Smooth muscle cell (in vitro differentiated cells): Measurements from ENCODE around the gene DESI1. TPM values are rescaled to one million over a fixed set of nuclear protein-coding genes. Genes with fewer than 3 reads are reported as not detected.
"Not testable (repeated sequence)": the region's sequence is repeated elsewhere in the genome, so short reads cannot be mapped to it uniquely, and the experiment has no call there.

ENCODE experiments used
- DNase-seq: peaks from one replicate; lab custom pipeline; 2025; ENCODE audit not compliant: unreplicated experiment; lab: John Stamatoyannopoulos, UW
- H2AFZ ChIP-seq: fragments of 200-600 bp; sonication (generic); 2 replicates; pipeline ENCODE4 v1.6.0; 2016; ENCODE audit warnings: antibody characterized with exemption, low read depth, mild to moderate bottlenecking
- H3F3A ChIP-seq: fragments of 200-600 bp; sonication (generic); 2 replicates; pipeline ENCODE4 v1.6.0; 2017; ENCODE audit warnings: antibody characterized with exemption, low read depth
- H3K27ac ChIP-seq: fragments of 200-600 bp; sonication (generic); 2 replicates; pipeline ENCODE4 v1.5.1; 2016; ENCODE audit warnings: low read depth, mild to moderate bottlenecking
- H3K27me3 ChIP-seq: fragments of 200-600 bp; sonication (generic); 2 replicates; pipeline ENCODE4 v1.6.1; 2016; ENCODE audit warnings: low read depth, mild to moderate bottlenecking
- H3K36me3 ChIP-seq: fragments of 200-600 bp; sonication (generic); 2 replicates; pipeline ENCODE4 v1.5.1; 2016; ENCODE audit warnings: low read depth
- H3K4me1 ChIP-seq: fragments of 200-600 bp; sonication (generic); 2 replicates; pipeline ENCODE4 v1.5.1; 2016; ENCODE audit warnings: low read depth
- H3K4me2 ChIP-seq: fragments of 200-600 bp; sonication (generic); 2 replicates; pipeline ENCODE4 v1.6.0; 2016; ENCODE audit warnings: mild to moderate bottlenecking
- H3K4me3 ChIP-seq: fragments of 200-600 bp; sonication (generic); 2 replicates; pipeline ENCODE4 v1.5.1; 2016; ENCODE audit warnings: mild to moderate bottlenecking
- H3K79me2 ChIP-seq: fragments of 200-600 bp; sonication (generic); 2 replicates; pipeline ENCODE4 v1.6.0; 2016; ENCODE audit warnings: low read depth, mild to moderate bottlenecking
- H3K9ac ChIP-seq: fragments of 200-600 bp; sonication (generic); 2 replicates; pipeline ENCODE4 v1.6.0; 2016; ENCODE audit warnings: low read depth
- H3K9me3 ChIP-seq: fragments of 200-600 bp; sonication (generic); replicated peaks from 2 replicates; pipeline ENCODE4 v1.5.1; 2016; ENCODE audit warnings: low read depth
- H4K20me1 ChIP-seq: fragments of 200-600 bp; sonication (generic); 2 replicates; pipeline ENCODE4 v1.6.0; 2016; ENCODE audit warnings: low read depth
- CTCF ChIP-seq: fragments of 200-600 bp; sonication (generic); IDR thresholded peaks from 2 replicates; pipeline ENCODE4 v1.5.1; 2017; ENCODE audit warnings: borderline replicate concordance, mild to moderate bottlenecking, antibody characterized with exemption; ENCODE audit not compliant: insufficient read depth, poor library complexity, severe bottlenecking
- WGBS: methylation state at CpG from one replicate; pipeline ENCODE4 v1.1.7; 2016; ENCODE audit warnings: low lambda C conversion rate; 5-methylcytosine and 5-hydroxymethylcytosine counted together
- polyA plus RNA-seq: library from polyadenylated mRNA; unstranded; fragments of >200 nt; fragmentation: Nextera tagmentation; extraction: Ambion mirVana; gene quantifications from 2 replicates; pipeline ENCODE4 v1.2.1, GENCODE V29; 2016
- total RNA-seq: library from RNA; depleted of rRNA; stranded (reverse); fragments of >200 nt; gene quantifications from 2 replicates; pipeline ENCODE4 v1.2.3, GENCODE V29; 2014

The DESI1 gene
- total and polyA plus RNA-seq, 2 experiments from 2014 or later, result 14.3 to 16.9 TPM

GRCh38 chr22:41638748-41639147, 17.9 kb upstream of the DESI1 start:
- H3K27me3 ChIP-seq, result no peaks in the 10 kb centered on the region
- no peak overlapping the region for H3K9ac ChIP-seq
- H3K27ac ChIP-seq, result no peak overlapping the region
- DNase-seq, result no peak
- WGBS, result 98% methylated on average over 5 of the region's 5 CpGs
- H3K4me2 ChIP-seq, result no peak overlapping the region
- no peaks in the 10 kb centered on the region for H3F3A ChIP-seq
- H3K9me3 ChIP-seq, result no peaks in the 10 kb centered on the region
- H3K4me1 ChIP-seq, result no peaks in the 10 kb centered on the region
- H3K36me3 ChIP-seq, result peaks cover 13% of the 10 kb centered on the region
- peaks cover 17% of the 10 kb centered on the region for H3K79me2 ChIP-seq
- H2AFZ ChIP-seq, result no peak overlapping the region
- peaks cover 50% of the 10 kb centered on the region for H4K20me1 ChIP-seq
- TF ChIP-seq CTCF, result no peak
- no peak overlapping the region for H3K4me3 ChIP-seq

- H3K27me3 ChIP-seq, result no peaks in the 10 kb centered on the region
- H3K27ac ChIP-seq, result no peak overlapping the region
- no peak overlapping the region for H3K4me2 ChIP-seq
- H3K4me3 ChIP-seq, result no peak overlapping the region
- H3F3A ChIP-seq, result no peaks in the 10 kb centered on the region
- no peaks in the 10 kb centered on the region for H3K4me1 ChIP-seq
- no peak for DNase-seq
- TF ChIP-seq CTCF, result no peak
- peaks cover 13% of the 10 kb centered on the region for H3K36me3 ChIP-seq
- H2AFZ ChIP-seq, result no peak overlapping the region
- H3K79me2 ChIP-seq, result peaks cover 17% of the 10 kb centered on the region
- peaks cover 48% of the 10 kb centered on the region for H4K20me1 ChIP-seq
- no peak overlapping the region for H3K9ac ChIP-seq
- no peaks in the 10 kb centered on the region for H3K9me3 ChIP-seq
- WGBS, result 95% methylated on average over 5 of the region's 5 CpGs
Measured at GRCh38 chr22:41638124-41638523, 17.3 kb upstream of the DESI1 start.

GRCh38 chr22:41637623-41638022, 16.8 kb upstream of the DESI1 start:
- peaks cover 13% of the 10 kb centered on the region for H3K36me3 ChIP-seq
- H3K27ac ChIP-seq, H2AFZ ChIP-seq, H3K4me1 ChIP-seq, H3F3A ChIP-seq, H3K9me3 ChIP-seq, H3K9ac ChIP-seq, H3K4me2 ChIP-seq, H3K4me3 ChIP-seq, DNase-seq, H3K27me3 ChIP-seq: not testable (repeated sequence)
- H4K20me1 ChIP-seq, result peaks cover 49% of the 10 kb centered on the region
- 96% methylated on average over 8 of the region's 8 CpGs for WGBS
- peaks cover 17% of the 10 kb centered on the region for H3K79me2 ChIP-seq

- Histone ChIP-seq H3K27ac (no peak overlapping the region), H2AFZ (no peak overlapping the region), H3K4me1 (no peaks in the 10 kb centered on the region), H4K20me1 (peaks cover 45% of the 10 kb centered on the region), H3K36me3 (peaks cover 13% of the 10 kb centered on the region), H3K79me2 (peaks cover 17% of the 10 kb centered on the region), H3K27me3 (no peaks in the 10 kb centered on the region), H3F3A (no peaks in the 10 kb centered on the region), H3K9me3 (no peaks in the 10 kb centered on the region), H3K4me2 (no peak overlapping the region), H3K9ac (no peak overlapping the region), H3K4me3 (no peak overlapping the region)
- 97% methylated on average over 7 of the region's 7 CpGs for WGBS
- no peak for DNase-seq
- TF ChIP-seq CTCF, result no peak
Measured at GRCh38 chr22:41636467-41636866, 15.6 kb upstream of the DESI1 start.

- H3K27me3 ChIP-seq, H2AFZ ChIP-seq, H3F3A ChIP-seq, H3K27ac ChIP-seq, H3K9me3 ChIP-seq, H3K4me3 ChIP-seq, H3K36me3 ChIP-seq, DNase-seq, H3K79me2 ChIP-seq, H3K9ac ChIP-seq, H3K4me1 ChIP-seq, H3K4me2 ChIP-seq: not testable (repeated sequence)
- peaks cover 42% of the 10 kb centered on the region for H4K20me1 ChIP-seq
- 93% methylated on average over 7 of the region's 8 CpGs for WGBS
Measured at GRCh38 chr22:41634610-41635009, 13.8 kb upstream of the DESI1 start.

- not testable (repeated sequence) for H3K27me3 ChIP-seq, H3K4me1 ChIP-seq, H3F3A ChIP-seq, H3K4me2 ChIP-seq, H3K4me3 ChIP-seq, H3K27ac ChIP-seq, H3K9ac ChIP-seq, H2AFZ ChIP-seq, DNase-seq, H3K9me3 ChIP-seq
- Histone ChIP-seq H3K79me2 (peaks cover 28% of the 10 kb centered on the region), H4K20me1 (peaks cover 62% of the 10 kb centered on the region), H3K36me3 (peaks cover 25% of the 10 kb centered on the region)
- WGBS, result 96% methylated on average over 11 of the region's 23 CpGs
Measured at GRCh38 chr22:41631615-41632014, 10.8 kb upstream of the DESI1 start.
